Aorta (tissue), 5 donors: ENCODE measurements around the gene RIC1. TPM values are rescaled to one million over a fixed set of nuclear protein-coding genes. Genes with fewer than 3 reads are reported as not detected.
"Not testable (repeated sequence)": the region's sequence is repeated elsewhere in the genome, so short reads cannot be mapped to it uniquely, and the experiment has no call there.

Source experiments
- ATAC-seq: fragments of 200-7000 bp; cut with Tn5 transposase; one replicate; pipeline ENCODE4 v1.9.1; 2022; ENCODE audit warnings: moderate library complexity; ENCODE audit not compliant: low FRiP score
- DNase-seq, 2 donors: peaks; one replicate each; pipeline ENCODE4 v3.0.0-alpha.2; 2020
- H3K27ac ChIP-seq, 2 donors: one replicate each; pipeline ENCODE4 v1.5.1; 2013; ENCODE audit warnings: low read length in 2 of 2, mild to moderate bottlenecking in 2 of 2, moderate library complexity in 2 of 2, control low read depth in 1 of 2, inconsistent platforms in 1 of 2, low read depth in 1 of 2
- H3K27me3 ChIP-seq, 2 donors: one replicate each; pipeline ENCODE4 v1.6.1; 2013; ENCODE audit warnings: control low read depth in 1 of 2, low read length in 1 of 2, mild to moderate bottlenecking in 1 of 2, moderate library complexity in 1 of 2; ENCODE audit not compliant: insufficient read depth in 2 of 2, control insufficient read depth in 1 of 2
- H3K36me3 ChIP-seq, 2 donors: one replicate each; pipeline ENCODE4 v1.6.1; 2013; ENCODE audit warnings: control low read depth in 1 of 2, low read length in 1 of 2, mild to moderate bottlenecking in 1 of 2; ENCODE audit not compliant: insufficient read depth in 2 of 2, control insufficient read depth in 1 of 2
- H3K4me1 ChIP-seq, 2 donors: one replicate each; pipeline ENCODE4 v1.6.1; 2013; ENCODE audit warnings: low read length in 2 of 2, control low read depth in 1 of 2, mild to moderate bottlenecking in 1 of 2, moderate library complexity in 1 of 2; ENCODE audit not compliant: insufficient read depth in 2 of 2, control insufficient read depth in 1 of 2
- H3K4me3 ChIP-seq, 2 donors: one replicate each; pipeline ENCODE4 v1.5.1; 2013; ENCODE audit warnings: low read length in 2 of 2, control low read depth in 1 of 2, mild to moderate bottlenecking in 1 of 2
- H3K9me3 ChIP-seq: one replicate; pipeline ENCODE4 v1.6.1; 2013; ENCODE audit warnings: mild to moderate bottlenecking, low read length; ENCODE audit not compliant: control insufficient read depth
- WGBS, 2 donors: extraction: QIAGEN DNeasy Blood & Tissue Kit; methylation state at CpG; one replicate each; pipeline ENCODE4 v1.1.7; 2013; 5-methylcytosine and 5-hydroxymethylcytosine counted together
- intact Hi-C, 2 donors: fragments of 100-400 bp; cut with DNase I; formaldehyde crosslinking; loops; one replicate each; pipeline versions ENCODE4 v1.14.2 to v1.15.0; 2022
- polyA plus RNA-seq, 2 donors: library from polyadenylated mRNA; stranded (reverse); fragments of 200-250 nt; gene quantifications; one replicate each; pipeline ENCODE4 v1.2.3, GENCODE V29; 2013
- total RNA-seq, 2 donors: library from RNA; stranded (reverse); fragmentation: NEBNext Ultra II Directional; extraction: Animal tissue kit (Norgen Biotek cat#: 25700); gene quantifications; one replicate each; pipeline ENCODE4 v1.2.1, GENCODE V29; 2021
- donor health status: healthy with polysubstance abuse.
- donor health status: Bipolar disorder and iron deficiency.
- donor health status: DM: no; HTN: no; CAD: no.
- donor health status: DM: no; HTN: no; CAD: no.
- donor health status: DM: yes; HTN: yes; CAD: no.

The RIC1 gene
- total and polyA plus RNA-seq, 4 donors, result 3.0 to 36.7 (median 17.3) TPM

- Histone ChIP-seq H3K4me3 (no peak overlapping the region), H3K27me3 (no peaks in the 10 kb centered on the region), H3K4me1 (peaks cover 0 to 3% of the 10 kb centered on the region in 2 donors), H3K36me3 (no peaks in the 10 kb centered on the region), H3K9me3 (no peaks in the 10 kb centered on the region), H3K27ac (no peak overlapping the region)
- ATAC-seq, result no peak
- intact Hi-C loops, result no loop called here
- no peak for DNase-seq
Measured at GRCh38 chr9:5643005-5643624, 14.2 kb downstream of the RIC1 start.

GRCh38 chr9:5644501-5644900 is 15.6 kb downstream of the RIC1 start:
- no peaks in the 10 kb centered on the region for H3K36me3 ChIP-seq
- no peak for ATAC-seq
- no peak overlapping the region for H3K4me3 ChIP-seq
- H3K9me3 ChIP-seq, result no peaks in the 10 kb centered on the region
- peaks cover 0 to 3% of the 10 kb centered on the region in 2 donors for H3K4me1 ChIP-seq
- no peak overlapping the region for H3K27ac ChIP-seq
- no peaks in the 10 kb centered on the region for H3K27me3 ChIP-seq
- WGBS, 2 donors, result 94 to 99% methylated on average over 1 of the region's 1 CpG
- no peak for DNase-seq
- intact Hi-C loops, result no loop called here

GRCh38 chr9:5646116-5646515 is 17.2 kb downstream of the RIC1 start:
- intact Hi-C loops, result no loop called here
- ATAC-seq, result no peak
- Histone ChIP-seq H3K4me1 (peaks cover 0 to 3% of the 10 kb centered on the region in 2 donors), H3K27me3 (no peaks in the 10 kb centered on the region), H3K36me3 (no peaks in the 10 kb centered on the region), H3K27ac (no peak overlapping the region), H3K4me3 (no peak overlapping the region), H3K9me3 (peaks cover 1% of the 10 kb centered on the region)
- WGBS, 2 donors, result 54% methylated on average over 3 of the region's 3 CpGs
- DNase-seq, result no peak

GRCh38 chr9:5650356-5651105 is 21.6 kb downstream of the RIC1 start:
- no peak overlapping the region for H3K27ac ChIP-seq
- H3K4me1 ChIP-seq, result no peaks in the 10 kb centered on the region
- no peak overlapping the region for H3K4me3 ChIP-seq
- H3K36me3 ChIP-seq, result no peaks in the 10 kb centered on the region
- ATAC-seq (no peak), DNase-seq (peak in 1 of 2 donors; percentile 44)
- H3K9me3 ChIP-seq, result peaks cover 1% of the 10 kb centered on the region
- no peaks in the 10 kb centered on the region for H3K27me3 ChIP-seq
- 97 to 98% methylated on average over 2 of the region's 2 CpGs for WGBS, 2 donors
- intact Hi-C loops, result no loop called here

- no peak for ATAC-seq
- Histone ChIP-seq H3K4me3 (no peak overlapping the region), H3K27me3 (no peaks in the 10 kb centered on the region), H3K4me1 (no peaks in the 10 kb centered on the region), H3K27ac (no peak overlapping the region), H3K36me3 (no peaks in the 10 kb centered on the region), H3K9me3 (peaks cover 1% of the 10 kb centered on the region)
- no peak for DNase-seq
- intact Hi-C loops, result no loop called here
Measured at GRCh38 chr9:5651246-5651645, 22.3 kb downstream of the RIC1 start.

- DNase-seq, result no peak
- H3K27me3 ChIP-seq, result no peaks in the 10 kb centered on the region
- H3K4me1 ChIP-seq, result no peaks in the 10 kb centered on the region
- intact Hi-C loops, result no loop called here
- no peak overlapping the region for H3K27ac ChIP-seq
- WGBS, 2 donors, result 98 to 99% methylated on average over 1 of the region's 1 CpG
- peaks cover 1% of the 10 kb centered on the region for H3K9me3 ChIP-seq
- ATAC-seq, result no peak
- no peak overlapping the region for H3K4me3 ChIP-seq
- H3K36me3 ChIP-seq, result no peaks in the 10 kb centered on the region
Measured at GRCh38 chr9:5652821-5653220, 23.9 kb downstream of the RIC1 start.

- H3K36me3 ChIP-seq, intact Hi-C loops, H3K9me3 ChIP-seq, ATAC-seq, H3K4me1 ChIP-seq, H3K27me3 ChIP-seq, H3K4me3 ChIP-seq, DNase-seq, H3K27ac ChIP-seq: not testable (repeated sequence)
- 96 to 97% methylated on average over 1 of the region's 1 CpG for WGBS, 2 donors
Measured at GRCh38 chr9:5662804-5663203, 33.9 kb downstream of the RIC1 start.

GRCh38 chr9:5665059-5665458 is 36.2 kb downstream of the RIC1 start:
- H3K27ac ChIP-seq, result no peak overlapping the region
- intact Hi-C loops, result no loop called here
- no peaks in the 10 kb centered on the region for H3K9me3 ChIP-seq
- H3K36me3 ChIP-seq, result peaks cover 0 to 1% of the 10 kb centered on the region in 2 donors
- no peak overlapping the region for H3K4me3 ChIP-seq
- ATAC-seq, result no peak
- H3K27me3 ChIP-seq, result no peaks in the 10 kb centered on the region
- H3K4me1 ChIP-seq, result no peaks in the 10 kb centered on the region
- no peak for DNase-seq
- WGBS, 2 donors, result 74 to 81% methylated on average over 3 of the region's 3 CpGs

- Histone ChIP-seq H3K4me1 (no peaks in the 10 kb centered on the region), H3K36me3 (peaks cover 0 to 1% of the 10 kb centered on the region in 2 donors), H3K27ac (no peak overlapping the region), H3K27me3 (no peaks in the 10 kb centered on the region), H3K9me3 (no peaks in the 10 kb centered on the region), H3K4me3 (no peak overlapping the region)
- WGBS, 2 donors, result 94% methylated on average over 6 of the region's 6 CpGs
- ATAC-seq (no peak), DNase-seq (no peak)
- intact Hi-C loops, result no loop called here
Measured at GRCh38 chr9:5667391-5667790, 38.5 kb downstream of the RIC1 start.
